SK-N-SH treated with all-trans-retinoic acid at 6 μM for 48 hours (cell line): ENCODE results near the gene AURKB.

Experiments used
- ESRRG ChIP-seq: fragments of 250-450 bp; sonication (Bioruptor Pico); IDR thresholded peaks from 2 replicates; pipeline ENCODE4 v1.6.1; 2021; ENCODE audit warnings: mild to moderate bottlenecking
- SNAI2 ChIP-seq: fragments of 250-450 bp; sonication (Bioruptor Pico); IDR thresholded peaks from 2 replicates; pipeline ENCODE4 v1.5.0; 2020; ENCODE audit warnings: mild to moderate bottlenecking, moderate library complexity

GRCh38 chr17:8188263-8188839 is 22.0 kb downstream of the AURKB start:
- TF ChIP-seq SNAI2 (CRISPR knock-in tag) = no peak
- no peak for TF ChIP-seq ESRRG (CRISPR knock-in tag)
